Measurements from ENCODE around the gene LMNA. TPM values are rescaled to one million over a fixed set of nuclear protein-coding genes. Genes with fewer than 3 reads are reported as not detected.

The LMNA gene
- total RNA-seq, 1 experiment from 2014 or later = 257 TPM

DNA sequence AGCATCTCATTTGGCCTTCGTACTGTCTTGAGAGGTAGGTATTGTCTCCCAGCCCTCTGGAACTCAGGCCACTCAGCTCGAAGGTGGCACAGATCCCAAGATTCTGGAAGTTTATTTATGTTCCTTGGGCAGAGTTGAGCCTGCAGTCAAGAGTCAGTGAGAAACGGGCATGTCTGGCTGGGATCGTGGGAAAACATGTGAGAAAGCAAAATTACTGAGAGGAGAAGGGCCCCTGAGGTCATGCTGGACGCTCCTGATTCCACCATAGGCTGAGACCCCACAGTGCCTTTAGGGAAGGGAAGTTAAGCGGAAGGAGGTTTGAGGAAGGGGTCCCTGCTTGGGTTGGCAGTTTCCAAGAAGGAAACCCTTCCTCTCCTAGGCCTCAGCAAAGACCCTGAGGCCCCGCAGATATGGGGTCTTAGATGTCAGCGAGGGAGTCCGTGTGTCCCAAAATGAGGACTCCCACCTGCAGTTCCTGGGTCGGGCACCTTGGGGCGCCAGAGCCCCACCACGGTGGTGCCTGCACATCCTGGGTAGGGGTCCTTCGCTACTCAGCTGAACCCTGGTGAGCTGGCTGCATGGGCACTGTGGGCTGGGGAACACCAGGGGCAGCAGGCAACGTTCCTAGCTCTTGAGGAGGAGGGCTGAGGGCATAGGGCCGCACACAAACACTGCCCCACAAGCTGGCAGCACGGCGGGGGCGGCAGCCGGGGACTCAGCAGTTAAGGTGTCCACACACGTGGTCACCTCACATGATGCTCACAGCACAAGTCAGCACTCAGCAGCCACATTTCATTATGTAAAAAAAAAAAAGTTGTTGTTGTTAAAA lies 26.6 kb downstream of the LMNA start:
- no peak for DNase-seq (ENCODE audit: low spot score)

DNA sequence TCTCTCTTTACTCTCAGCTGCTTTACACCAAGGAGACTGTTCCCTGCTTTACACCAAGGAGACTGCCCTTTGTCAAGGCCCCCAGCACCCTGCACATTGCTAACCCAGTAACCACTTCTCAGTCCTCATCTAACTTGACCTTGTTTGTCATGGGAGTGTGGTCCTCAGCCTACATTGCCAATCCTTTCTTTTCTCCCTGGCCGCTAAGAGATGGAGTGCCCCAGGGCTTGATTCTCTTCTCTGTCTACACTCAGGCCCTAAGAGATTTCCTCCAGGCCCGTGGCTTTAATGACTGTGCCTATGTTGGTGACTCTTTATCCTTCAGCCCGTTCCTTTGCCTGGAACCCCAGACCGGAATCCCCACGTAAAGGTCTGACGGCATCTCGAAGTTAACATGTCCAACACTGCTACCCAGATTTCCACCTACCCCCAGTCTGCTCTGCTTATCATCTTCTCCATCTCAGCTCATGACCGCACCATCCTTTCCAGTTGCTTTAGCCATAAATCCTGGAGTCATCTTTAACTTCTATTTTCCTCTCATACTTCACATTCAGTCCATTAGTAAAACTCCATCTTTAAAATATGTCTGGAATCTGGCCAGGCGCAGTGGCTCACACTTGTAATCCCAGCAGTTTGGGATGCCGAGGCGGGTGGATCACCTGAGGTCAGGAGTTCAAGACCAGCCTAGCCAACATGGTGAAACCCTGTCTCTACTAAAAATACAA lies 29.4 kb downstream of the LMNA start:
- DNase-seq (ENCODE audit: low spot score) = no peak

DNA sequence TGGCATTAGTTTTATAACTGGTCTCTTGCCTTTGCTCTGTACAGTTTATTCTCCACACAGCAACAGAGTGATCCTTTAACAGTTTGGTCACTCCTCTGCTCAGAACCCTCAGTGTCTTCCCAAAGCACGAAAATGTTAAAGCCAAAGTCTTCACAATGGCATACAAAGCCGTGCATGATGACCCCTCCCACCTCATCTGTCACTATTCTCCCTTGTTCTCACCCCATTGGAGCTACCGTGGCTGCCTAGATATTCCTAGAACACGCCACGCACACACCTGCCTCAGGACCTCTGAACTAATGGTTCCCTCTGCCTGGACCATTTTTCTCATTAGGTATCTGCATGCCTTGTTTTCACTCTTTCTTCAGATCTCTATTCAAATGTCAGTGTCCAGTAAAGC lies 30.2 kb downstream of the LMNA start:
- no peak for DNase-seq (ENCODE audit: low spot score)

DNA sequence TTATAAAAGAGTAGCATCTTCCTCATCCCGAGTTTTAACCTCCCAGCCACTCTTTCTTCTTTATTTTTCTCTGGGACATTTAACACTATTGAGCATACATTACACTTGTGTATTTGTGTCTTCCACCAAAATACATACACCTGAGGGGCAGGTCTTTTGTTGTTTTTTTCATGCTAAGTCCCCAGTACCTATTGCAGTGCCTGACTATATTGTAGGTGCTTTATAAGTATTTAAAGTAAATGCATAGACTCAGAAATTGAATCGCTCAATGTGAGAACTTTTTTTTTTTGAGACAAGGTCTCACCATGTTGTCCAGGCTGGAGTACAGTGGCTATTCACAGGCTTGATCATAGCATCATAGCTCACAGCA lies 31.1 kb downstream of the LMNA start:
- no peak for DNase-seq (ENCODE audit: low spot score)

DNA sequence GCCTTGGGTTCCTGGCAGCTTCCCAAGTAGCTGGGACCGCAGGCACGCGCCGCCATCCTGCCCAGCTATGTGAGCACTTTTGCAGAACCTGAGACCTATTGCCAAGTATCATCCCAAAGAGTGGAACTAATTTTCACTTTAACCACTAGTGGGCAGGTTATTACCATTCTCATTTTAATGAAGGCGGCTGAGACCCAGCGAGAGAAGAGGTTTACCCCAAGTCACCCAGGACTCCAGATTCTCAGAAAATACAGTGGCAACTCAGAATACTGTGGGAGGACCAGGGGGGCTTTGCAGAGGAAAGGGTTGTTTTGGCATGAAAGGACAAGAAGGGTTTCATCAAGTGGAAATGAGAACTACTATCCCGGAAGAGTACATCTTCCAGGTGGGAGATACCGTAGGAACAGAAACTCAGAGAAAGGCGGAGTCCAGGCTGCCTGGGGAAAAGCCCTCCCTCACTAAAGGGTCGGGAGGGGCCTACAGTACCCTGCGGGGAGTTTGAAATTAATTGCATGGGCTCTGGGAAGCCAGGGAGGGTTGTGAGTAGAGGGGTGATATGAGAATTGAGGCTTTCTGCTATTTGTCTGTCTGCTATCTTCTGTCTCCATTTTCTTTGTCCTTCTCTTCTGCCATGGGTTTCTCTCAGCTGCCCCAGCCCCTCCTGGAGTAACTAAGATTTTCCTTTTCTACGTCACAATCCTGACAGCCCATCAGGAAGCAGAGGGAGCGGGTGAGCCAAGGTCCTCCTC lies 31.7 kb downstream of the LMNA start:
- peak; percentile 96 for DNase-seq (ENCODE audit: low spot score)

DNA sequence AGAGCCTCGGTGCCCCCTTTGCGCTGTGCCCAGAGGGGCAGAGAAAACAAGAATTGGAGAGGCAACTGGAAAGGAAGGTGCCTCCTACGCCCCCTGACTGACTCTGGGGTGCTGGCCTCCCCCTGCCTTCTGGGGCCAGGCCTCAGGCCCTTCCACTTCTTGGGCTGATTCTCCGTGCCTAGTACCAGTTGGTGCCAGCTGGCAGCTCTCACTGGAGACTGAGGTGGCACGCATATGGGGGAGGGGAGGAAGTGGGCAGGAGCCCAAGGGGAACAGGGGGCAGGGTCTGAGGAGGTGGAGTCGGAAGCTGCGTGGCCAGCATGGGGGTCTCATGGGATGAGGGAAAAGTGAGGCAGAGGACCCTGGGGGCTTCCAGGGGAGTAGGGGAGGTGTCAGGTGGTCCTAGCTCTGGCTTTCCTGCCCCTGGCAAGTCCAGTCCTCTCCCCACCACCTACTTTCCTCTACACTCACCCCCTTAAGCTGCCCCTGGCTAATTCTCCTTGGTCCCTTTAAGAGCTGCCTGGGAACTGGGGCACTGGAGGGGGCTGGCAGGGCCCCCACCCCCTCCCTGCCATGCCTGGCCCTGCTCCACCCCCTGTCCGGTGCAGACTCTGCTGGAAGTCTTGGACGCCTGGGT lies 32.4 kb downstream of the LMNA start:
- no peak for DNase-seq (ENCODE audit: low spot score)

DNA sequence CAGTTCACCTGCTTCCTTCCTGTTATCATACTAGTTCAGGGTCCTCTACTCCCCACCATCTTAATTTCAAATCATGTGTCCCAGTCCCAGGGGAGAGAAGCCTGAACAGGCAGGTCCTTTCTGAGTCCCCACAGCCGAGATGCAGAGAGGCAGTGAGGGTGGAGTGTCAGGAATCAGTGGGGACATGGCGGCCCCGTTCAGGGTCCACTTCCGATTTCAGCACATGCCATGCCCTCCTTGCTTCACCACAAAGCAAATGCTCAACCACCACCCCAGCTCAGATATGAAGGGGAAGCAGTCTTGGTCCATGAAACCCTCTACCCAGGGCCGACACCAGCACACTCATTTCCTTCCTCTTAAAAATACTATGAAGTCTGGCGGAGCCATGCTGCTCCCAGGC lies 33.7 kb downstream of the LMNA start:
- DNase-seq (ENCODE audit: low spot score) = no peak

DNA sequence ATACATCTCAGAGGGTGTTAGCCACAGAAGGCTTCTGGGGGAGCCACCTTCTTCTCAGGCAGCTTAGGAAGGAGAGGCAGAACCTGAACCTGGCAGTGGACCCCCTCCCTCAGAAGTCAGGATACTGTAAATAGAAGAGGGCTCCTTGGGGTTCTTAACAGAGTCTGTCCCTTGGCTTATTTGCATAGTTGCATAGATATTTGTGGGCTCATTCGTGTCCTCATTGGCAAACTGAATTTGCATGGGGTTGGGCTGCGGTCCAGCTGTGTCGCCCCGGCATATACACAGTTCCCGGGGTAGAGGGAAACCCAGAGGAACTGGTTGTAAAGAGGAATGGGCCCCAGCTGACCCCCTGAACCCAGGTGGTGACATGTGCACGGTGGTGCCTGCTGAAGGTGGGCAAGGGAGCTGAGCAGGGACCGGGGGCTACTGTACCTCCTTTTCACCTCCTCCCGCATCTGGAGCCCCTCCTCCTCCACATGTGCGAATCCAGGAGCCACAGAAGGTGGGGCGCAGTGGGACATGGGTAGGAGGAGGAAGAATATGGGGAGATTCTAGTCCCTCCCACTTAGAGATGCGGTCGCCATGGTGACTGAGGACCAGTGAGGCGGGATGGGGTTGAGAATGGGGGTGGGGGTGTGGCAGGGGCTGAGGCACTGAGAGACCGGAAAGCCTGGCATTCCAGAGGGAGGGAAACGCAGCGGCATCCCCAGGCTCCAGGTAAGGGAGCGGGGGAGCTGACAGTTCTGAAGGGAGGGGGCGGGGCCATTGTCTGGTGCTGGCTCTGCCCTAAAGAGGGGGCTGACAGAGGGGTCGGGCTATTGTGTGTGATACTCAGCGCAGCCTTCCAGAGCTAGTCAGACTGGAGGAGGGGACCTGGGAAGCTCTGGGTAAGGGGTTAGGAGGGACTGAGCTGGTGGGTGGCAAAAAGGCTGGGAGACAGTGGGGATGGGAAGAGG lies 35.1 kb downstream of the LMNA start:
- DNase-seq (ENCODE audit: low spot score) = no peak

DNA sequence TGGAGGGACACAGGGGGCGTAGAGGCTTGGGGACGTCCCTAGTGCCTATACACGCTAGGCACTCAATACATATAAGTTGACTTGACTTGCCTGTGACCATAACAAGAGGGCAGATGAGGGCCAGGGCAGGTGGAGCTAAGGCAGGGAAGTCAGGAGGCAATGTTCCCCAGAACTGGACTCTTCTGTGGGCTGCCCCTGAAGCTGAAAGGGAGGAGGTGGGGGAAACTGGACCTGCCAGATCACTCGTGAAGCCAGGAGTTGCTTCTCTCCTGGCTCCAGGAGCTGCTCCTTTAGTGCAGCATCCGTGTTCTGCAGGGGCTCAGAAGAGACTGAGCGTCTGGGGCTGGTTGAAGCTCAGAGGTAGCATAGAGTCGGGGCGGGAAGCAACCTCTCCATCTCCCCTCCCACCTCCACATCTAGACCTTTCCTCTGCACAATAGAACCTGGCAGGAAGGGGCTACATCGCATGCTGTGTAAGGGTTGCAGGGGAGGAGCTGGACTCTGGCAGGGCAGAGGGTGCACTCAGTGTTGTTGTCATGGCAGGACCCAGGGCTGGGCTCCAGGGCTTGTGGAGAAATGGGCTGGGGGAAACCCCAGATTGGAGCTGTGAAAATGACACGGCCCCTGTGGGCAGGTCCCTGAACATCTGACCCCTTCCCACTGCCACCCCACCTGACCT lies 36.0 kb downstream of the LMNA start:
- DNase-seq (ENCODE audit: low spot score) = no peak

DNA sequence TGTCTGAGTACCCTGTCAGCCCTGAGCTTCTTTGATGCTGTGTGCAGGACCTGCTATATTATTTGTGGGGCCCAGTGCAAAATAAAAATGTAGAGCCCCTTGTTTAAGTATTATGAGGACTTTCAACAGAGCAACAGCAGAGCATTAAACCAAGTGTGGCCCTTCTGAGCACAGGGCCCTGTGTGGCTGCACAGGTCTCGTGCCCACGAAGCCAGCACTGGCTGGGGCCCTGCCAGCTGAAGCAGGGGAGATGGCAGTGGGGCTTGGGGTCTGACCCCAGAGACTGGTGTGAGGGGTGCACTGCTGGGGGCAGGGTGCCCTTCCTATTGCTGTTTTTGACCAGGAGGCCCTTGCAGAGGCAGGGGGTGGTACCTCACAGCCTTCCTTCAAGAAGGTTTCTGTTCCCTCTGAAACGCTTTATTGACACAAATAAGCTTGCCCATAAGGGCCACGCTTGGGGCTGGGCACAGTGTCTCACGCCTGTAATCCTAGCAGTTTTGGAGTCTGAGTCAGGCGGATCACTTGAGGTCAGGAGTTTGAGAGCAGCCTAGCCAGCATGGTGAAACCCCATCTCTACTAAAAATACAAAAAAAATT lies 36.7 kb downstream of the LMNA start:
- DNase-seq (ENCODE audit: low spot score) = peak; percentile 46

DNA sequence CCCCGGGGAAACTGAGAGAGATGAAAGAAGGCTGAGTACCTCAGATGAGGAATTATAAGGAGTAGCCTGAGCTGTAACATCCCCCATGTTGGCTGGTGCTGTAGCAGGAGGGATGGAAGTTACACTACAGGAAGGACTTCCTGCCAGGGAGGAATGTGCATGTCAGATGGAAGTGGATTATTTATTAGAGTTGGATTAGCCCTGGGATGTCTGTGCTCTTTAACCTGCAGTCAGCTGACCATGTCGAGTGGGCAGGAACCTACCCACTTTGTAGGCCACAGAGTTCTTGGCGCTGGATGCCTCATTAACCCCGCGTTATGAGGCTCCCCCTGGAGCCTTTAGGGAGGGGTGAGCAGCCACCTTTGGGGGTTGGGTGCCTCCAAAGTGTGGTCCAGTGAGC lies 38.1 kb downstream of the LMNA start:
- DNase-seq (ENCODE audit: low spot score) = no peak

DNA sequence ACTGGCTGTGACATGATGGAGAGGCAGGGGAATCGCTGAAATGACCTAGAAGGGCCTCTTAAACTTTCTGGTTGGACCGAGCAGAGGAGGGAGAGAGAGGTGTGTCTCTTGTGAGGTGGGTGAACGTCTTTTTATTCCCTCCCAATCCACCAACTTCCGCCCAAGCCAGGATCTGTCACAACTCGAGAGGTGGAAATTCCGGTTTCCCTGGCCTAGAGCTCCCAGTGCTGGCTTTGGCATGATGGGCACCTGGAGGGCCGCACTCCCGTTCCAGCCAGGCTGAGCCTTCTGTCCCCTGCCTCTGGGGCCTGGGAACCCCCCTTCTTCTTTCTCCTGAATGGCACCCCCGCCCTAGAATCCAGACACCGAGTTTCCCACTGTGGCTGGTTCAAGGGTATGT lies 38.9 kb downstream of the LMNA start, which contains the start of gene SEMA4A:
Gene SEMA4A, plus strand, starts transcription at position 224 of the 400 bp plus-strand sequence. CDS start 994 bp downstream, outside the sequence.
- DNase-seq (ENCODE audit: low spot score) = no peak

DNA sequence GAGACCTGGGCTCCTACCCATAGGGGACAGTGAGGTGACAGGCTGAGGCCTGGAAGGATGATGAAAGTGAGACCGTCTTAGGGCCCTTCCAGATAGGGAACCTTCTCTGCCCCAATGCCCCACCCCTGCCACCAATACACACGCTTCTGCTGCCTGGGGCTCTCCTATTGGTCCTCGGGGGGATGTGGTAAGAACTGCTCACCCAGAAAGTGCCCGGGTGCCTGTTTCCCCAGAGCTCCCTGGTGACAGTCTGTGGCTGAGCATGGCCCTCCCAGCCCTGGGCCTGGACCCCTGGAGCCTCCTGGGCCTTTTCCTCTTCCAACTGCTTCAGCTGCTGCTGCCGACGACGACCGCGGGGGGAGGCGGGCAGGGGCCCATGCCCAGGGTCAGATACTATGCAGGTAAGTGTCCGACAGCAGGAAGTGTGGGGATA lies 39.8 kb downstream of the LMNA start:
- DNase-seq (ENCODE audit: low spot score) = no peak

DNA sequence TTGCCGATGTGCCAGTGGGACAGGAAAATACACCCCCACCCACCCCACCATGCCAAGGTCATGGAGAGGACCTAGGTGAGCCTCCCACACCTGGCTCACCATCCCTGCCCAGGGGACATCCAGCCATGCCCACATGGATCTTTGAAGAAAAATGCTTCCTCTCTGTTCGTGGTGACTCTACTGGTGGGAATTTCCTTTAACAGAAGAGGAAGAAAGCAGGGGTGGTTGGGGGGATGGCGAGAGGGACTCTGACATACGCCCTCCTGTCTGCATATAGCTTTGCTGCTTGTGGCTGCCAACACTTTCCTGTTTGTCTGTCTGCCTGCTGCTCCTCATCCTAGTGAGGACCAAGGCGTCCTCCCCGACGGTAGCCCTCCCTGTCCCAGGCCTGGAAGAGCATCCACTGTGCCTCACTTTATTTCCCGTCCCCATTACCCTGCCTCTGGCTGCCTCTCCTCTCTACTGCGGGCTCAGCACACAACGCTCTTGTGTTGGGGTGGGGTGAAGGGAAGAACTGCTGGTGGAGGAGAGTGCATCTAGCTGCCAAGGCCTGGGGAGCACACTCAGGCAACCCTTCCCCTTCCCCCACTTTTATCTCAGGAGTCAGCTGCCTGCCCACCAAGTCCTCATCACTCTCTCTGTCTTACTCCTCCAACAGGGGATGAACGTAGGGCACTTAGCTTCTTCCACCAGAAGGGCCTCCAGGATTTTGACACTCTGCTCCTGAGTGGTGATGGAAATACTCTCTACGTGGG lies 41.4 kb downstream of the LMNA start:
- no peak for DNase-seq (ENCODE audit: low spot score)

DNA sequence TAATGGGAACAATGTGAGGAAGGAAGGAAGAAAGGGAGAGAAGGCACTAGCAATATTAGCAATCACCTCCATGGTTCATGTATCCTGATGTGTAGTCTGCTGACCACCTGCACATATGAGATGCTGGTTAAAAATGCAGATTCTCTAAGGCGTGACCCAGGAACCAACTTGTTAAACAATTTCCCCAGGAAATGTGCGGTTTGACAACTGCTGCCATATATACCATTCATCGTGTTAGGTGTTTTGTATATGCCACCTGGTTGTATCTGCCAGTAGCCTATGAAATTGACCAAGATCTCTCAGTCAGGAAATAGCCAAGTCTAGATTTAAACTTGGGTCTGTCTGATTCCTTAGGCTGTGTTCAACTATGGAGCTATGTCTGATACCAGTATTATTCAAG lies 43.0 kb downstream of the LMNA start:
- no peak for DNase-seq (ENCODE audit: low spot score)

DNA sequence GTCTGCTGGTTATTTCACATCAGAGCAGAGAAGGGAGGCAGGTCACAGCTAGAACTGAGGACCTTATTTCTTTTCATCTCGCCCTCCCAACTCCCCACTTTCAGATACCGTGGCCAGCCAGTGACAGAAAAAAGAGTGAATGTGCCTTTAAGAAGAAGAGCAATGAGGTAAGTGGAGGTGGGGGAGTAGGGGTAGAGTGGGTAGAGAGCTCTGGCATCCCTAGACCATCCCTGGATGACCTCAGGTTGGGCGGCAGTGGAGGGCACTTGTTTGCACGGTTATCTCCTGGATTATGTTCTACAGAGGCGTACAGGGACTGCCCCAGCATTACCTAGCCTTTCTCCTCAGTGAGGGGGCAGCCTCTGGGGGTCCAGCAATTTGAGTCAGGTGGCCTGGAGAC lies 43.5 kb downstream of the LMNA start:
- no peak for DNase-seq (ENCODE audit: low spot score)

DNA sequence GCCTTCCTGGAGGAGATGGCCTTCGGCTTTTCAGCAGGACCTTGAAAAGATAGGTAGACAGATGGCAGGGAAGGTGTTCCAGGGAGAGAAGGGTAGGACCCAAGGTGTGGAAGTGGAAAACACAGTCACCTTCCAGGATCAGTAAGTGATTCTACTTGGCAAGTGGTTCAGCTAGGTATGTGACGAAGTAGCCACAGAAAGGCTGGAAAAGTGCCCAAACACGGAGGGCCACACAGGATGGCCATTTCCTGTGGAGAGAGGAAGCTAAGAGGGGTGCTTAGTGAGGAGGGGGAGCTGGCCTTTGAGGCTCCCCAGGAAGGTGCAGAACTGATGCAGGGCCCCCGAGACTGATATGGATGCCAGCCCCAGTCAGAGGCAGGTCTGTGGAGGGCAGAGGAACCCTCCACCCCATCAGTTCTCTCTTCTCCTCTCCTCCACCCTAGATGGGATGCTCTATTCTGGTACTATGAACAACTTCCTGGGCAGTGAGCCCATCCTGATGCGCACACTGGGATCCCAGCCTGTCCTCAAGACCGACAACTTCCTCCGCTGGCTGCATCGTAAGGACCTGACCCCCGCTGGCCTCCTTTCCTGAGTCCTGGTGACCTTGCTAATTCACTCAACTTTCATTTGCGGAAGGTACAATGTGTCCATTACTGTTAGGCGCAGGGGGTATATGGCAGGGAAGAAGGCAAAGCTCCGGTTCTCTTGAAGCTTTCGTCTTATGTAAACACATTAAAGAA lies 45.7 kb downstream of the LMNA start:
- no peak for DNase-seq (ENCODE audit: low spot score)

DNA sequence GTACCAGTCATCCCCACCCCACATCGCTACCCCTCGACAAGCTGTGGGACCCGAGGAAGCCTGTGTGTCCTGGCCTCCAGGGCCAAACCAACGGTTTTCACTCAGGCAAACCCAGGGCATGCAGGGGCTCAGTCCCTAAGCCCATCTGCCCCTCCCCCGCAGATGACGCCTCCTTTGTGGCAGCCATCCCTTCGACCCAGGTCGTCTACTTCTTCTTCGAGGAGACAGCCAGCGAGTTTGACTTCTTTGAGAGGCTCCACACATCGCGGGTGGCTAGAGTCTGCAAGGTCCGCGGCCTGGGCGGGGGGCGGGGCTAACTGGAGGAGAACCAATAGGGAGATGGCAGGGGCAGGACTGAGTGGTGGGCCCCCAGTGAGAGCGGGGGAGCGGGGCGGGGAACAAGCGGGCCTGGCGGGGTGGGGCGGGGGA lies 46.2 kb downstream of the LMNA start:
- no peak for DNase-seq (ENCODE audit: low spot score)
